ENCODE results near the gene VPS39. TPM values are rescaled to one million over a fixed set of nuclear protein-coding genes. Genes with fewer than 3 reads are reported as not detected.

Gene VPS39
- total RNA-seq, 1 donor from 2014 or later, result 79.9 TPM

DNA sequence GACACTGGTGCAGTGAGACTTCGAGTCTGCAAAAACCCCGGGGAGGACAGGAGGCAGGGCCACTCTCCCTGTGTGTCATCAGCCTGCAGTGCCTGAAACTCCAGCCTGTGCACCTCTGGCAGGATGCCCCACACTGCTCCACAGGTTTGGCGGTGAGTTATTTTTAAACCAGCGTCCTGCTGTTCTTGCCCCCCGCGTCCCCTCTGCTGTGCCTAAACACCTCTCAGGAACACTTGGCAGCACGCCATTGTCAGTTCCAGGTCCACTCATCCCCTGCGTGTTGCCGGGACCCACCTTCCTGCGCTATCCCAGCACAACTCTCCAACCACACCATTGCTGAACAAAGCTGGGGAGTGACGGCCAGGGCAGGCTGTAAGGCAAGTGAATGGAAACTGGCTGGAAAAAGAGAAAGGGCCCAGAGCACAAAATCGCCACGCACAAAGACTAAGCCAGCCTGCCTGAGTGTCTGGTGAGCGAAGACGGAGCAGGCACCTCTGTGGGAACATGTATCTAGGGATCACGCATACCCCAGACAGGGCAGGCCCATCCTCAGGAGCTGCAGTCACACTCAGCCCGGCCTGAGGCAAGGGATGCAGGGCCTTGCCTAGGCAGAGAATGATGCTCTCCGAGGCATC, 48.6 kb downstream of the VPS39 start:
- no peaks in the 10 kb centered on the region for H3K9me3 ChIP-seq
- no peaks in the 10 kb centered on the region for H3K27me3 ChIP-seq (ENCODE audit: low read depth)
- H3K4me3 ChIP-seq, result no peak overlapping the region
- intact Hi-C loops (cut with DNase I), result no loop called here
- TF ChIP-seq, protein P1, sequence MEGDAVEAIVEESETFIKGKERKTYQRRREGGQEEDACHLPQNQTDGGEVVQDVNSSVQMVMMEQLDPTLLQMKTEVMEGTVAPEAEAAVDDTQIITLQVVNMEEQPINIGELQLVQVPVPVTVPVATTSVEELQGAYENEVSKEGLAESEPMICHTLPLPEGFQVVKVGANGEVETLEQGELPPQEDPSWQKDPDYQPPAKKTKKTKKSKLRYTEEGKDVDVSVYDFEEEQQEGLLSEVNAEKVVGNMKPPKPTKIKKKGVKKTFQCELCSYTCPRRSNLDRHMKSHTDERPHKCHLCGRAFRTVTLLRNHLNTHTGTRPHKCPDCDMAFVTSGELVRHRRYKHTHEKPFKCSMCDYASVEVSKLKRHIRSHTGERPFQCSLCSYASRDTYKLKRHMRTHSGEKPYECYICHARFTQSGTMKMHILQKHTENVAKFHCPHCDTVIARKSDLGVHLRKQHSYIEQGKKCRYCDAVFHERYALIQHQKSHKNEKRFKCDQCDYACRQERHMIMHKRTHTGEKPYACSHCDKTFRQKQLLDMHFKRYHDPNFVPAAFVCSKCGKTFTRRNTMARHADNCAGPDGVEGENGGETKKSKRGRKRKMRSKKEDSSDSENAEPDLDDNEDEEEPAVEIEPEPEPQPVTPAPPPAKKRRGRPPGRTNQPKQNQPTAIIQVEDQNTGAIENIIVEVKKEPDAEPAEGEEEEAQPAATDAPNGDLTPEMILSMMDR (IDR thresholded peaks at IDR 0.05), result no peak
- ATAC-seq, result peak; percentile 64 to 65
- H3K4me1 ChIP-seq, result peaks cover 10% of the 10 kb centered on the region
- H3K36me3 ChIP-seq, result peaks cover 58% of the 10 kb centered on the region
- peak; percentile 78 for DNase-seq
- H3K27ac ChIP-seq, result peak overlapping the region; percentile 71

DNA sequence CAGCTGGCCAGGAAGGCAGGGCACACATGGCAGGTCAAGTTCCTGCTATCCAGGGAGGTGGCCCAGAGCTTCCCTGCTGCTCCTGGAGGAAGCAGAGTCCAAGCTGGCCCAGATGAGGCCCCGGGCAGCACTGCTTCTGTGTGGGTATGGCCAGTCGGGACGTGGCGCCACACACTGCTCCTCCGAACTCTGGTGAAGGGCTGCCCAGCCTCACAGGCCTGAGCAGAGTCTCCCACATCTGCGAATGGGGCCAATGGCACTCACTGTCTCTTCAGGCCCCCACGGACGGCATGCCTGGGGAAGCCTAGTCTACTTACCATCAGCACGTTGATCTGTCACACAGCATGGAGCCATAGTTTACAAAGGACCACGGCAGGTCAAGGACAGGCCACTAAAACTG, 49.2 kb downstream of the VPS39 start:
- ATAC-seq (no peak), DNase-seq (no peak)
- intact Hi-C loops (cut with DNase I), result no loop called here
- peak overlapping the region; percentile 71 for H3K27ac ChIP-seq
- no peaks in the 10 kb centered on the region for H3K9me3 ChIP-seq
- TF ChIP-seq, protein P1 (IDR thresholded peaks at IDR 0.05), result no peak
- no peaks in the 10 kb centered on the region for H3K27me3 ChIP-seq (ENCODE audit: low read depth)
- no peak overlapping the region for H3K4me3 ChIP-seq
- peaks cover 10% of the 10 kb centered on the region for H3K4me1 ChIP-seq
- H3K36me3 ChIP-seq, result peaks cover 53% of the 10 kb centered on the region

DNA sequence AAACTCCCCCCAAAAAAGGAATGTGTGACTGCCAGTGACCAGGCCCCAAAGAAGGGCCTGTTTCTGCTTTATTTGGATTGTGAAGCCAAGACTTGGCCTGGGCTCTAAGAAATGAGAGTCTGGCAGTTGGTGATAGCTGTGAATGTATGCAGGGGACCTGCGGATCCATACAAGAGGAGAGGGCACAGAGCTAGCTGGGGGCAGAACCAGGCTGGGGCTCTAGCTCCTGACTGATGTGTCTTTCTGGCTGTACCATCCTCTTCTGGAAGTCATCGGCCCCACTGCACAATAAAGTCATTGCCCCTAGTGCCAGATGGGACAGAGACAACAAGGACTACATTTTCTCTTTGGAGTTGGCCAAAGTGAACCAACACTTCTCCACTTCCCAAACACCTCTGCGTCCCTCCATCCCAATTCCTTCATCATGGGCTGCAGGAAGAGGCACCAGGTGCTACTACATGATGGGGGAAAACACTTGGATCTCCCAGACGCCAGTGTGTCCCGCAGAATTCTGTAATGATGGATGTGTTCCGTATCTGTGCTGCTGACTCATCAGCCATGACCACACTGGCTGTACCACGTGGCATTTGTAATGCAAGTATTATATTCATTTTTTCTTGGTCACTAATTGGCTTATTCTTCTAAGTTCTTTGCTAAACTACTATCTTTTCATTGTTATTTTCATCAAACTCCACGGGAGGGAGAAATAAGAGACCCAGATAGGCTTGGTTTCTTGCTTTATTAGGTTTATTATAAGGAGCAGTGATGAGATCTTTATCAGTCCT, 49.9 kb downstream of the VPS39 start:
- TF ChIP-seq, protein P1 (IDR thresholded peaks at IDR 0.05), result no peak
- peaks cover 45% of the 10 kb centered on the region for H3K36me3 ChIP-seq
- H3K9me3 ChIP-seq, result no peaks in the 10 kb centered on the region
- no peaks in the 10 kb centered on the region for H3K27me3 ChIP-seq (ENCODE audit: low read depth)
- ATAC-seq (no peak), DNase-seq (no peak)
- peaks cover 10% of the 10 kb centered on the region for H3K4me1 ChIP-seq
- H3K4me3 ChIP-seq, result no peak overlapping the region
- H3K27ac ChIP-seq, result no peak overlapping the region
- intact Hi-C loops (cut with DNase I), result no loop called here

DNA sequence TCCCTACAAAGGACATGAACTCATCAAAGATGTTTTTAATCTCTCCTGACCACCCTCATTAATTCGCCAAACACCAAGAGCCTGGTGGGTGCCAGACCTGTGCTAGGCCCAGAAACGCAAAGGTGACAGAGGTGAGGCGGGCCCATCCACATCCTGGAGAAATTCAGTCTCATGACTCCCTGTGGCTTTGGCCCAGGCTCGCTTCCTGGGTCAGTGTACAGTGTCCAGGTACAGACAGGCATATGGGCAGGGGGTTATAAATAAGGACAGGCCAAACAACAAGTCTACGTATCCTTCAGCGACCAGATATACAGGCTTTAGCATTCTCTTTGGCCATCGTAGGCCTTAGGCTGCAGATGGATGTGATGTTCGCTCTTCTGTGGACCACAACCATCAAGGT, 50.7 kb downstream of the VPS39 start:
- Histone ChIP-seq H3K36me3 (peaks cover 37% of the 10 kb centered on the region), H3K4me1 (peaks cover 10% of the 10 kb centered on the region), H3K27me3 (ENCODE audit: low read depth) (no peaks in the 10 kb centered on the region), H3K4me3 (no peak overlapping the region), H3K27ac (no peak overlapping the region), H3K9me3 (no peaks in the 10 kb centered on the region)
- ATAC-seq (no peak), DNase-seq (no peak)
- TF ChIP-seq, protein P1 (IDR thresholded peaks at IDR 0.05), result no peak
- intact Hi-C loops (cut with DNase I), result no loop called here

DNA sequence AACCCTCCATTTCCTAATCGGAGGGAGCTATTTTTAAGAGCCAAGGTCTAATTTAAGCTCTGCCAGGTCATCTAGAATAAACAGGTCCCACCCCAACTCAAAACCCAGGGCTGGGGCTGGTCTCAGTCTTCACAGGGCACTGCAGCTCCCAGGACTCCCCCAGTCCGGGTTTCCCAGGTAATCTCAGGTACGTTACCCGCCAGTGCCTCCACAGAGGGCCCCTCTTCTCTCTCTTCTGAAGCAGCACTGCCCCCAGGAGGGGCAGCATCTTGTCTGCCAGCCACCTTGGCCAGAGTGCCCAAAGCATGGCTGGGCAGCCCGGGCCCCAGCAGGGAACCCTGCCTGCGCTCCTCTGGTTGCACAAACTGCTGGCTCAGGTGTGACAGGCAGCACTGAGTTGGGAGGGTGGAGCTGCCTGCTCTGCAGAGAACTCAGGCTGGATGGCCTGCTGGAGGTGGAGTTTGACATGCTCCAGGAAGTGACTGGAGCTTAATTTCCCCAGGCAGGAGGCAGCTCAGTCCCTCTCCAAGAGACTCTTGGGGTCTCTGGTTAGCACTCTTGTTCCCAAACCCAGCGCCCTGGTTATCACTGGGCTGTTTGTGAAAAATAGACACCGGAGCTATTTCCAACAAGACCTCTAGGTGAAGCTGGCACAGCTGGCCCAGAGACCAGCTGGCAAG, 51.7 kb downstream of the VPS39 start, which contains the start of gene PLA2G4F:
PLA2G4F (minus strand) TSS at position 394 of the 680 bp plus-strand sequence; CDS start at position 307, 87 bp downstream.
- TF ChIP-seq, protein P1 (IDR thresholded peaks at IDR 0.05), result no peak
- Histone ChIP-seq H3K4me3 (peak within 1 kb of the TSS; percentile 48), H3K27me3 (ENCODE audit: low read depth) (no peaks in the 10 kb centered on the region), H3K27ac (peak within 1 kb of the TSS; percentile 67), H3K4me1 (peaks cover 19% of the 10 kb centered on the region), H3K36me3 (peaks cover 27% of the 10 kb centered on the region), H3K9me3 (no peaks in the 10 kb centered on the region)
- DNase-seq, result peak; percentile 78
- ATAC-seq, result peak; percentile 62 to 65
- intact Hi-C loops (cut with DNase I), result no loop called here
